ENCODE data around the gene IGFBPL1. TPM values are rescaled to one million over a fixed set of nuclear protein-coding genes. Genes with fewer than 3 reads are reported as not detected.
A peak's percentile ranks its signal among the peaks of the same experiment; 100 is the strongest.

The IGFBPL1 gene
- total RNA-seq, 1 donor from 2014 or later = 26.6 TPM

GRCh38 chr9:38362852-38363588 lies 61.2 kb downstream of the IGFBPL1 start:
- no peak overlapping the region for H2AFZ ChIP-seq (replicated peaks)
- H3K79me2 ChIP-seq (ENCODE audit: low read depth) = no peaks in the 10 kb centered on the region
- no peaks in the 10 kb centered on the region for H3F3A ChIP-seq (ENCODE audit: low read depth)
- no peaks in the 10 kb centered on the region for H3K27me3 ChIP-seq
- H3K4me3 Mint-ChIP-seq = no peak overlapping the region
- H3K36me3 ChIP-seq = no peaks in the 10 kb centered on the region
- H3K4me1 Mint-ChIP-seq = peaks cover 47% of the 10 kb centered on the region
- no peaks in the 10 kb centered on the region for H3K9me3 ChIP-seq (ENCODE audit: low read depth)
- H3K27ac Mint-ChIP-seq = peak overlapping the region; percentile 88
- DNase-seq (ENCODE audit: low spot score) = peak; percentile 69
- H3K27ac ChIP-seq = no peak overlapping the region
- H3K36me3 Mint-ChIP-seq = no peaks in the 10 kb centered on the region
- peaks cover 13% of the 10 kb centered on the region for H3K27me3 Mint-ChIP-seq (ENCODE audit: insufficient read depth, low read depth)
- H4K20me1 ChIP-seq (ENCODE audit: low read depth) = no peaks in the 10 kb centered on the region
- H3K9ac ChIP-seq = no peak overlapping the region
- no peak overlapping the region for H3K4me2 ChIP-seq
- TF ChIP-seq EZH2 (IDR thresholded peaks at IDR 0.05) (no peak), CTCF (IDR thresholded peaks at IDR 0.05) (peak; percentile 73)
- H3K4me3 ChIP-seq = no peak overlapping the region
- H3K9me3 Mint-ChIP-seq = no peaks in the 10 kb centered on the region
- peaks cover 15% of the 10 kb centered on the region for H3K4me1 ChIP-seq

- peaks cover 13% of the 10 kb centered on the region for H3K27me3 Mint-ChIP-seq (ENCODE audit: insufficient read depth, low read depth)
- Histone ChIP-seq H3F3A (ENCODE audit: low read depth) (no peaks in the 10 kb centered on the region), H4K20me1 (ENCODE audit: low read depth) (no peaks in the 10 kb centered on the region), H3K79me2 (ENCODE audit: low read depth) (no peaks in the 10 kb centered on the region), H3K36me3 (no peaks in the 10 kb centered on the region), H3K9me3 (ENCODE audit: low read depth) (no peaks in the 10 kb centered on the region), H3K4me3 (no peak overlapping the region), H3K4me2 (no peak overlapping the region), H2AFZ (replicated peaks) (no peak overlapping the region), H3K27me3 (no peaks in the 10 kb centered on the region), H3K27ac (no peak overlapping the region), H3K9ac (no peak overlapping the region), H3K4me1 (peaks cover 15% of the 10 kb centered on the region)
- peaks cover 51% of the 10 kb centered on the region for H3K4me1 Mint-ChIP-seq
- no peak overlapping the region for H3K27ac Mint-ChIP-seq
- TF ChIP-seq CTCF (IDR thresholded peaks at IDR 0.05) (no peak), EZH2 (IDR thresholded peaks at IDR 0.05) (no peak), EZH2phosphoT487 (IDR thresholded peaks at IDR 0.05) (no peak)
- no peaks in the 10 kb centered on the region for H3K9me3 Mint-ChIP-seq
- peak; percentile 22 for DNase-seq (ENCODE audit: low spot score)
- H3K4me3 Mint-ChIP-seq = no peak overlapping the region
- no peaks in the 10 kb centered on the region for H3K36me3 Mint-ChIP-seq
These were observed 62.8 kb downstream of the IGFBPL1 start for GRCh38 chr9:38361473-38361850.

GRCh38 chr9:38360839-38361472 lies 63.3 kb downstream of the IGFBPL1 start:
- no peaks in the 10 kb centered on the region for H3K79me2 ChIP-seq (ENCODE audit: low read depth)
- Mint-ChIP-seq H3K36me3 (no peaks in the 10 kb centered on the region), H3K27ac (peak overlapping the region; percentile 43), H3K4me3 (peak overlapping the region; percentile 36), H3K4me1 (peaks cover 52% of the 10 kb centered on the region), H3K9me3 (no peaks in the 10 kb centered on the region), H3K27me3 (ENCODE audit: insufficient read depth, low read depth) (peaks cover 13% of the 10 kb centered on the region)
- H3K4me1 ChIP-seq = peaks cover 15% of the 10 kb centered on the region
- H3K4me2 ChIP-seq = no peak overlapping the region
- DNase-seq (ENCODE audit: low spot score) = no peak
- no peaks in the 10 kb centered on the region for H3K9me3 ChIP-seq (ENCODE audit: low read depth)
- no peak overlapping the region for H3K9ac ChIP-seq
- no peaks in the 10 kb centered on the region for H4K20me1 ChIP-seq (ENCODE audit: low read depth)
- no peak overlapping the region for H2AFZ ChIP-seq (replicated peaks)
- no peaks in the 10 kb centered on the region for H3K27me3 ChIP-seq
- no peak overlapping the region for H3K27ac ChIP-seq
- TF ChIP-seq EZH2phosphoT487 (IDR thresholded peaks at IDR 0.05) = no peak
- no peak for TF ChIP-seq EZH2 (IDR thresholded peaks at IDR 0.05)
- no peak for TF ChIP-seq CTCF (IDR thresholded peaks at IDR 0.05)
- no peaks in the 10 kb centered on the region for H3K36me3 ChIP-seq
- H3K4me3 ChIP-seq = no peak overlapping the region
- no peaks in the 10 kb centered on the region for H3F3A ChIP-seq (ENCODE audit: low read depth)

All from neural progenitor cell (in vitro differentiated cells).